ENCODE data around the gene MT4. TPM values are rescaled to one million over a fixed set of nuclear protein-coding genes. Genes with fewer than 3 reads are reported as not detected.

Gene MT4
- total RNA-seq, 1 donor from 2014 or later = not detected

DNA sequence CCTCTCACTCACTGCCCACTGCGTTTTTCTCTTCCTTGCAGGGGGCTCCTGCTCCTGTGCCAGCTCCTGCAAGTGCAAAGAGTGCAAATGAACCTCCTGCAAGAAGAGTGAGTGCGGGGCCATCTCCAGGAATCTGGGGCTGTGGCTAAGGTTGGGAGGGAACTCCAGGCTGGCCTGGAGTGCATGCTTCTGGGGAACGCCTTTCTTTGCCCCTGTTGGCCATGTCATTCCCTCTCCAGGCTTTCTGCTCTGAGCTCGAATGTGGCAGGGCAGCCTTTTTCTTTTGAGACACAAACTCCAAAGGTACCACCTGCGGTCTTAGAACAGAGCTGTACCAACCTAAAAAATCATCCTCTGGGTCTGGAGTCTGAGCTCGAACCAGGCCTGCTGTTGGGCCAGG is 53.3 kb downstream of the MT4 start:
- H3K9me3 Mint-ChIP-seq = peaks cover 5% of the 10 kb centered on the region
- H3K36me3 Mint-ChIP-seq = peaks cover under 1% of the 10 kb centered on the region
- H3K4me3 Mint-ChIP-seq = peak overlapping the region; percentile 82
- DNase-seq (ENCODE audit: extremely low spot score, unreplicated experiment) = no peak
- TF ChIP-seq, protein P1, sequence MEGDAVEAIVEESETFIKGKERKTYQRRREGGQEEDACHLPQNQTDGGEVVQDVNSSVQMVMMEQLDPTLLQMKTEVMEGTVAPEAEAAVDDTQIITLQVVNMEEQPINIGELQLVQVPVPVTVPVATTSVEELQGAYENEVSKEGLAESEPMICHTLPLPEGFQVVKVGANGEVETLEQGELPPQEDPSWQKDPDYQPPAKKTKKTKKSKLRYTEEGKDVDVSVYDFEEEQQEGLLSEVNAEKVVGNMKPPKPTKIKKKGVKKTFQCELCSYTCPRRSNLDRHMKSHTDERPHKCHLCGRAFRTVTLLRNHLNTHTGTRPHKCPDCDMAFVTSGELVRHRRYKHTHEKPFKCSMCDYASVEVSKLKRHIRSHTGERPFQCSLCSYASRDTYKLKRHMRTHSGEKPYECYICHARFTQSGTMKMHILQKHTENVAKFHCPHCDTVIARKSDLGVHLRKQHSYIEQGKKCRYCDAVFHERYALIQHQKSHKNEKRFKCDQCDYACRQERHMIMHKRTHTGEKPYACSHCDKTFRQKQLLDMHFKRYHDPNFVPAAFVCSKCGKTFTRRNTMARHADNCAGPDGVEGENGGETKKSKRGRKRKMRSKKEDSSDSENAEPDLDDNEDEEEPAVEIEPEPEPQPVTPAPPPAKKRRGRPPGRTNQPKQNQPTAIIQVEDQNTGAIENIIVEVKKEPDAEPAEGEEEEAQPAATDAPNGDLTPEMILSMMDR (conservative IDR thresholded peaks at IDR 0.05) = no peak
- H3K4me1 Mint-ChIP-seq (ENCODE audit: unreplicated experiment) = no peaks in the 10 kb centered on the region
- H3K27me3 Mint-ChIP-seq = peaks cover 91% of the 10 kb centered on the region
- no peak overlapping the region for H3K27ac Mint-ChIP-seq

Other genes with a start within 250 kb of the MT4 start
- 65.4 and 86.4 TPM in 2 replicates for gene AMFR, start 139.5 kb upstream of the MT4 start, total RNA-seq (ENCODE audit: low replicate concordance)
- gene NUDT21, start 113.7 kb upstream of the MT4 start, total RNA-seq (ENCODE audit: low replicate concordance) = 139 and 148 TPM in 2 replicates
- 45.9 and 52.2 TPM in 2 replicates for gene OGFOD1, start 113.5 kb upstream of the MT4 start, total RNA-seq (ENCODE audit: low replicate concordance)
- gene BBS2, start 45.0 kb upstream of the MT4 start, total RNA-seq (ENCODE audit: low replicate concordance) = 37.6 and 39.6 TPM in 2 replicates
- not detected in 2 replicates for gene MT3, start 24.5 kb downstream of the MT4 start, total RNA-seq (ENCODE audit: low replicate concordance)
- gene MT2A, start 43.5 kb downstream of the MT4 start, total RNA-seq (ENCODE audit: low replicate concordance) = 18.2 and 21.4 TPM in 2 replicates
- gene MT1E, start 60.7 kb downstream of the MT4 start, total RNA-seq (ENCODE audit: low replicate concordance) = 7.8 and 12.5 TPM in 2 replicates
- gene MT1M, start 67.6 kb downstream of the MT4 start, total RNA-seq (ENCODE audit: low replicate concordance) = not detected in 2 replicates
- gene MT1A, start 73.6 kb downstream of the MT4 start, total RNA-seq (ENCODE audit: low replicate concordance) = not detected in 2 replicates
- gene MT1B, start 86.8 kb downstream of the MT4 start, total RNA-seq (ENCODE audit: low replicate concordance) = not detected in 2 replicates
- 5.9 and 6.5 TPM in 2 replicates for gene MT1F, start 92.9 kb downstream of the MT4 start, total RNA-seq (ENCODE audit: low replicate concordance)
- gene MT1G, start 103.0 kb downstream of the MT4 start, total RNA-seq (ENCODE audit: low replicate concordance) = 2.8 and 4.8 TPM in 2 replicates
- gene MT1H, start 104.7 kb downstream of the MT4 start, total RNA-seq (ENCODE audit: low replicate concordance) = 2.2 and 2.4 TPM in 2 replicates
- gene MT1X, start 117.4 kb downstream of the MT4 start, total RNA-seq (ENCODE audit: low replicate concordance) = 39.3 and 53.1 TPM in 2 replicates
- 68.8 and 101 TPM in 2 replicates for gene NUP93, start 165.1 kb downstream of the MT4 start, total RNA-seq (ENCODE audit: low replicate concordance)

Data from type B pancreatic cell (in vitro differentiated cells).